AG09319 (cell line): ENCODE results near the gene PLEKHA8.
A peak's percentile ranks its signal among the peaks of the same experiment; 100 is the strongest.

Experiments used
- DNase-seq: peaks from one replicate; pipeline ENCODE4 v3.0.0-alpha.2; 2010; ENCODE audit warnings: low read depth; ENCODE audit errors: extremely low read depth
- CTCF ChIP-seq: IDR thresholded peaks from 2 replicates; pipeline ENCODE4 v1.5.1; 2011; ENCODE audit warnings: low read depth, mild to moderate bottlenecking, inconsistent platforms, low read length, moderate library complexity

Gene PLEKHA8

GRCh38 chr7:30115709-30116297 lies 87.6 kb downstream of the PLEKHA8 start:
- no peak for TF ChIP-seq CTCF
- DNase-seq = no peak

GRCh38 chr7:30116771-30117170 lies 88.6 kb downstream of the PLEKHA8 start:
- no peak for TF ChIP-seq CTCF
- DNase-seq = no peak

GRCh38 chr7:30117896-30118295 lies 89.7 kb downstream of the PLEKHA8 start:
- DNase-seq = no peak
- TF ChIP-seq CTCF = no peak

- no peak for TF ChIP-seq CTCF
- no peak for DNase-seq
These were observed 91.8 kb downstream of the PLEKHA8 start for GRCh38 chr7:30119890-30120577.

- no peak for TF ChIP-seq CTCF
- no peak for DNase-seq
These were observed 105.8 kb downstream of the PLEKHA8 start for GRCh38 chr7:30133736-30134610.

- DNase-seq = peak; percentile 43
- no peak for TF ChIP-seq CTCF
These were observed 106.5 kb downstream of the PLEKHA8 start, which contains the start of gene MTURN for GRCh38 chr7:30134611-30135300. TSS of gene MTURN (plus strand) at chr7:30134986. CDS start at chr7:30135137, 151 bp downstream.
